Measurements from ENCODE around the gene CXADR. TPM values are rescaled to one million over a fixed set of nuclear protein-coding genes. Genes with fewer than 3 reads are reported as not detected.

The CXADR gene
- total and polyA plus RNA-seq, 9 of the 15 experiments (the other 6 are each of a cell fraction or from before 2014, with no cell fraction given), result 0.01 to 0.41 (median 0.14) TPM

GRCh38 chr21:17482928-17483327, 29.9 kb upstream of the CXADR start:
- CTCF ChIA-PET (ENCODE audit: low intra/inter-chr PET ratio), result no interaction called here
- Histone ChIP-seq H4K20me1 (replicated peaks; ENCODE audit: control insufficient read depth, insufficient read depth, low read length) (no peaks in the 10 kb centered on the region), H3K4me3 (no peak overlapping the region), H3K79me2 (ENCODE audit: control insufficient read depth, insufficient read depth, low read length) (no peaks in the 10 kb centered on the region), H3K27me3 (ENCODE audit: control insufficient read depth in 2 of 2, insufficient read depth in 2 of 2, low read length in 2 of 2) (no peaks in the 10 kb centered on the region), H3K27ac (ENCODE audit: extremely low read depth, low read depth, low read length) (no peak overlapping the region), H3K36me3 (ENCODE audit: control insufficient read depth, insufficient read depth, low read length) (no peaks in the 10 kb centered on the region), H2AFZ (ENCODE audit: low read depth, low read length) (no peak overlapping the region), H3K4me2 (ENCODE audit: insufficient read depth, low read length) (no peak overlapping the region), H3K9me3 (replicated peaks; ENCODE audit: control insufficient read depth, insufficient read depth, low read depth, low read length) (no peaks in the 10 kb centered on the region), H3K9me1 (ENCODE audit: control insufficient read depth, insufficient read depth, low read length) (no peaks in the 10 kb centered on the region), H3K4me1 (replicated peaks in 1 of 2; ENCODE audit: control insufficient read depth in 2 of 2, insufficient read depth in 2 of 2, low read length in 2 of 2) (no peaks in the 10 kb centered on the region), H3K9ac (ENCODE audit: insufficient read depth in 1 of 2, low read depth in 2 of 2, low read length in 2 of 2) (no peak overlapping the region)
- 0% methylated on average over 1 of the region's 1 CpG for WGBS (ENCODE audit: insufficient coverage, low coverage, missing lambda C conversion rate)
- DNase-seq (ENCODE audit: extremely low read depth in 1 of 4, low spot score in 3 of 4) (no peak), ATAC-seq (no peak), FAIRE-seq (no peak)
- no TSS peak for BruUV-seq (replicated peaks)
- in situ Hi-C loops (cut with MboI), result no loop called here
- intact Hi-C loops (cut with micrococcal nuclease), result no loop called here
- POLR2A ChIA-PET, result no interaction called here
- TF ChIP-seq ZHX1 (conservative IDR thresholded peaks at IDR 0.05; ENCODE audit: low read length) (no peak), CBX8 (IDR thresholded peaks at IDR 0.05; ENCODE audit: borderline replicate concordance, extremely low read depth, low read depth, low read length, poor library complexity, severe bottlenecking) (no peak), EP300 (IDR thresholded peaks at IDR 0.05; ENCODE audit: low read length) (no peak), ZMIZ1 (IDR thresholded peaks at IDR 0.05; ENCODE audit: low read depth in 2 of 2, low read length in 2 of 2) (no peak), RBM14 (IDR thresholded peaks at IDR 0.05; ENCODE audit: borderline replicate concordance, insufficient read depth, low read depth, low read length) (no peak), PURB (CRISPR knock-in tag; IDR thresholded peaks at IDR 0.05; ENCODE audit: low read depth) (no peak), ZFP1 (CRISPR knock-in tag; IDR thresholded peaks at IDR 0.05) (no peak), NFIX (CRISPR knock-in tag; IDR thresholded peaks at IDR 0.05; ENCODE audit: low read depth) (no peak), HNRNPH1 (optimal IDR thresholded peaks at IDR 0.05; ENCODE audit: low read depth, low read length) (no peak), GTF2E2 (tag; IDR thresholded peaks at IDR 0.05) (no peak), MIER1 (IDR thresholded peaks at IDR 0.05; ENCODE audit: low read depth) (no peak), HES1 (IDR thresholded peaks at IDR 0.05; ENCODE audit: low read depth) (no peak), HDAC2 (IDR thresholded peaks at IDR 0.05) (no peak), ZNF586 (CRISPR knock-in tag; conservative IDR thresholded peaks at IDR 0.05) (no peak), SAP30 (IDR thresholded peaks at IDR 0.05; ENCODE audit: borderline replicate concordance, insufficient read depth, low read depth, low read length, poor library complexity, severe bottlenecking) (no peak)

Measured in K562 (cell line).